GM12878 (cell line): ENCODE measurements around the gene TOR1B. TPM values are rescaled to one million over a fixed set of nuclear protein-coding genes. Genes with fewer than 3 reads are reported as not detected.

ENCODE experiments used
- ATAC-seq: fragments of 200-7000 bp; cut with Tn5 transposase; 3 replicates; pipeline ENCODE4 v1.9.1; 2020; ENCODE audit warnings: mild to moderate bottlenecking, moderate library complexity
- BruUV-seq: library from RNA; stranded (reverse); fragments of 400-500 nt; replicated peaks from 2 replicates; lab custom pipeline; 2021; lab: Mats Ljungman, UMichigan
- CTCF ChIA-PET: fragments of 300-600 bp; sonication (Branson Sonifier 250); formaldehyde crosslinking; extraction: SDS; loops from one replicate; lab custom pipeline; 2021; ENCODE audit warnings: inconsistent platforms; lab: Yijun Ruan, JAX
- POLR2A ChIA-PET: fragments of 350-600 bp; formaldehyde crosslinking; extraction: SDS; loops from one replicate; lab custom pipeline; 2021; ENCODE audit warnings: inconsistent platforms; lab: Charles Lee
- RAD21 ChIA-PET: fragments of 300-600 bp; sonication (Branson Sonifier 250); formaldehyde crosslinking; loops from one replicate; lab custom pipeline; 2023; ENCODE audit warnings: antibody characterized with exemption; ENCODE audit not compliant: unreplicated experiment; lab: Charles Lee
- SMC1A ChIA-PET: fragments of 300-600 bp; sonication (Branson Sonifier 250); formaldehyde crosslinking; loops from one replicate; lab custom pipeline; 2023; ENCODE audit not compliant: unreplicated experiment, uncharacterized antibody; lab: Charles Lee
- DNase-seq: peaks from one replicate; pipeline ENCODE4 v3.0.0-alpha.2; 2011; ENCODE audit warnings: low read depth, low spot score
- FAIRE-seq: peaks from 3 replicates; lab custom pipeline; 2011; peaks lifted over from hg19 to GRCh38; lab: Jason Lieb, UNC
- H2AFZ ChIP-seq: 2 replicates; pipeline ENCODE4 v1.6.0; 2011; ENCODE audit warnings: low read depth, low read length, control low read depth; ENCODE audit not compliant: control insufficient read depth
- H3K27ac ChIP-seq: 2 replicates; pipeline ENCODE4 v1.5.1; 2011; ENCODE audit warnings: control low read depth; ENCODE audit not compliant: control insufficient read depth, insufficient read depth
- H3K27me3 ChIP-seq, 2 experiments: replicated peaks in 1 of 2; 2 replicates each; pipeline versions ENCODE4 v1.6.0 to v1.6.1; 2011; ENCODE audit warnings: low read length in 1 of 2; ENCODE audit not compliant: control insufficient read depth in 2 of 2, insufficient read depth in 2 of 2
- H3K36me3 ChIP-seq, 2 experiments: 2 replicates each; pipeline ENCODE4 v1.5.1; 2011; ENCODE audit warnings: low read length in 1 of 2; ENCODE audit not compliant: control insufficient read depth in 2 of 2, insufficient read depth in 2 of 2
- H3K4me1 ChIP-seq: 2 replicates; pipeline ENCODE4 v1.6.1; 2011; ENCODE audit warnings: mild to moderate bottlenecking, low read length, moderate library complexity, mixed read lengths; ENCODE audit not compliant: control insufficient read depth, insufficient read depth
- H3K4me2 ChIP-seq: 2 replicates; pipeline ENCODE4 v1.6.0; 2011; ENCODE audit warnings: control low read depth; ENCODE audit not compliant: control insufficient read depth, insufficient read depth
- H3K4me3 ChIP-seq: fragments of 200-600 bp; sonication (generic); 2 replicates; pipeline ENCODE4 v1.5.1; 2016
- H3K79me2 ChIP-seq: 2 replicates; pipeline ENCODE4 v1.6.0; 2011; ENCODE audit warnings: low read length; ENCODE audit not compliant: control insufficient read depth, insufficient read depth
- H3K9ac ChIP-seq: 2 replicates; pipeline ENCODE4 v1.8.0; 2011; ENCODE audit warnings: low read length, control low read depth, mixed read lengths; ENCODE audit not compliant: control insufficient read depth, insufficient read depth
- H3K9me3 ChIP-seq: replicated peaks from 3 replicates; pipeline ENCODE4 v1.5.1; 2011; ENCODE audit warnings: mild to moderate bottlenecking, low read length; ENCODE audit not compliant: control insufficient read depth, insufficient read depth
- H4K20me1 ChIP-seq: 2 replicates; pipeline ENCODE4 v1.6.0; 2011; ENCODE audit not compliant: control insufficient read depth, insufficient read depth
- BRCA1 ChIP-seq: IDR thresholded peaks from 2 replicates; pipeline ENCODE4 v1.6.1; 2011; ENCODE audit warnings: low read depth, low read length, improper control_type of control experiment
- GATAD2B ChIP-seq: fragments of 450-650 bp; conservative IDR thresholded peaks from 2 replicates; pipeline ENCODE4 v1.6.1; 2017; ENCODE audit warnings: low read depth, mild to moderate bottlenecking, moderate library complexity
- KLF5 ChIP-seq: fragments of 450-650 bp; IDR thresholded peaks from 2 replicates; pipeline ENCODE4 v1.6.1; 2014; ENCODE audit warnings: mild to moderate bottlenecking; ENCODE audit not compliant: partially characterized antibody
- PBX3 ChIP-seq: IDR thresholded peaks from 2 replicates; pipeline ENCODE4 v1.6.1; 2011; ENCODE audit warnings: mild to moderate bottlenecking, low read depth, low read length, moderate library complexity; ENCODE audit not compliant: insufficient replicate concordance
- PKNOX1 ChIP-seq: fragments of 450-650 bp; IDR thresholded peaks from 2 replicates; pipeline ENCODE4 v1.6.1; 2016; ENCODE audit warnings: mild to moderate bottlenecking
- POLR2A ChIP-seq: IDR thresholded peaks from 2 replicates; pipeline ENCODE4 v1.6.1; 2011; ENCODE audit warnings: low read depth, mild to moderate bottlenecking, low read length
- POU2F2 ChIP-seq: IDR thresholded peaks from 3 replicates; pipeline ENCODE4 v1.6.1; 2011; ENCODE audit warnings: low read depth, mild to moderate bottlenecking, low read length, borderline replicate concordance
- RAD51 ChIP-seq: fragments of 450-650 bp; IDR thresholded peaks from 2 replicates; pipeline ENCODE4 v1.6.1; 2016; ENCODE audit warnings: moderate library complexity, mild to moderate bottlenecking, inconsistent platforms
- SMARCA5 ChIP-seq: fragments of 450-650 bp; IDR thresholded peaks from 2 replicates; pipeline ENCODE4 v1.6.1; 2017; ENCODE audit warnings: mild to moderate bottlenecking
- SP1 ChIP-seq: IDR thresholded peaks from one replicate; pipeline ENCODE4 v1.6.1; 2011; ENCODE audit warnings: low read depth, low read length
- USF1 ChIP-seq: IDR thresholded peaks from 2 replicates; pipeline ENCODE4 v1.6.1; 2011; ENCODE audit warnings: borderline replicate concordance, low read depth, mild to moderate bottlenecking, moderate library complexity, mixed read lengths, low read length; ENCODE audit not compliant: insufficient read depth; ENCODE audit errors: extremely low read length
- ZBTB4 ChIP-seq: fragments of 450-650 bp; formaldehyde crosslinking; IDR thresholded peaks from 2 replicates; pipeline ENCODE4 v1.4.0; 2022; ENCODE audit warnings: mild to moderate bottlenecking, moderate library complexity
- ZNF592 ChIP-seq: fragments of 450-650 bp; IDR thresholded peaks from 2 replicates; pipeline ENCODE4 v1.6.1; 2017; ENCODE audit warnings: mild to moderate bottlenecking, moderate library complexity
- WGBS: methylation state at CpG from one replicate; pipeline ENCODE4 v1.1.6; 2016; ENCODE audit warnings: low lambda C conversion rate; ENCODE audit not compliant: insufficient replicate concordance, insufficient coverage; ENCODE audit errors: missing lambda C conversion rate; 5-methylcytosine and 5-hydroxymethylcytosine counted together
- in situ Hi-C: fragments of 300-500 bp; cut with MboI; formaldehyde crosslinking; loops from 9 replicates; pipeline ENCODE4 v1.14.3; 2018; ENCODE audit warnings: mixed read lengths
- intact Hi-C: fragments of 100-400 bp; cut with micrococcal nuclease; formaldehyde crosslinking; loops from one replicate; pipeline ENCODE4 v1.14.2; 2022; ENCODE audit not compliant: unreplicated experiment
- polyA plus RNA-seq, 11 experiments: library from polyadenylated mRNA; depleted of rRNA in 4 of 11; unstranded in 6 of 11; stranded (reverse) in 5 of 11; fragments of >200 nt; fragmentation: Nextera tagmentation in 4 of 11; fragmentation: Illumina TruSeq in 1 of 11; extraction: Ambion mirVana in 4 of 11; extraction: Trizol in 1 of 11; gene quantifications; 1 replicate in 1 of 11; 2 replicates in 10 of 11; pipeline versions ENCODE4 v1.2.1 to v1.2.3, GENCODE V29; 2011 to 2016; ENCODE audit warnings: inconsistent platforms in 2 of 11, missing spikeins in 2 of 11, low read depth in 1 of 11
- total RNA-seq, 4 experiments: library from RNA; depleted of rRNA in 3 of 4; stranded (reverse); fragments of >200 nt in 3 of 4; fragmentation: Illumina TruSeq in 1 of 4; extraction: Trizol in 1 of 4; gene quantifications; 2 replicates each; pipeline versions ENCODE4 v1.2.1 to v1.2.3, GENCODE V29; 2013 to 2021

TOR1B gene
- total and polyA plus RNA-seq, 10 of the 15 experiments (the other 5 are each of a cell fraction or from before 2014, with no cell fraction given), result 1.8 to 17.5 (median 9.9) TPM

GRCh38 chr9:129850821-129851550 is 48.0 kb downstream of the TOR1B start:
- DNase-seq (no peak), FAIRE-seq (no peak), ATAC-seq (no peak)
- SMC1A ChIA-PET, result no interaction called here
- no peak overlapping the region for H3K9ac ChIP-seq
- no peaks in the 10 kb centered on the region for H3K4me1 ChIP-seq
- POLR2A ChIA-PET, result no interaction called here
- H3K9me3 ChIP-seq, result no peaks in the 10 kb centered on the region
- CTCF ChIA-PET, result interaction anchor here (0.6 kb wide), 1 partner anchor 53 kb away, joined by 3 read pairs; no protein-coding TSS in a partner anchor
- no peaks in the 10 kb centered on the region; a peak in 2 of 4 replicates for H3K36me3 ChIP-seq
- in situ Hi-C loops (no loop called here), intact Hi-C loops (no loop called here)
- no peak overlapping the region for H2AFZ ChIP-seq
- no peak overlapping the region for H3K27ac ChIP-seq
- no peaks in the 10 kb centered on the region for H3K79me2 ChIP-seq
- 90% methylated on average over 6 of the region's 6 CpGs for WGBS
- no peak overlapping the region for H3K4me2 ChIP-seq
- BruUV-seq, result no TSS peak
- RAD21 ChIA-PET, result no interaction called here
- H3K27me3 ChIP-seq, result no peaks in the 10 kb centered on the region
- no peaks in the 10 kb centered on the region for H4K20me1 ChIP-seq
- no peak overlapping the region for H3K4me3 ChIP-seq
- TF ChIP-seq PKNOX1 (no peak), BRCA1 (no peak), KLF5 (no peak), GATAD2B (no peak), SP1 (no peak), ZBTB4 (CRISPR knock-in tag) (no peak), PBX3 (no peak), USF1 (no peak), SMARCA5 (no peak), POU2F2 (no peak), RAD51 (no peak), ZNF592 (no peak), POLR2A (no peak)
